Measurements from ENCODE around the gene SLC23A1.
"Not testable (repeated sequence)": the region's sequence is repeated elsewhere in the genome, so short reads cannot be mapped to it uniquely, and the experiment has no call there.

DNA sequence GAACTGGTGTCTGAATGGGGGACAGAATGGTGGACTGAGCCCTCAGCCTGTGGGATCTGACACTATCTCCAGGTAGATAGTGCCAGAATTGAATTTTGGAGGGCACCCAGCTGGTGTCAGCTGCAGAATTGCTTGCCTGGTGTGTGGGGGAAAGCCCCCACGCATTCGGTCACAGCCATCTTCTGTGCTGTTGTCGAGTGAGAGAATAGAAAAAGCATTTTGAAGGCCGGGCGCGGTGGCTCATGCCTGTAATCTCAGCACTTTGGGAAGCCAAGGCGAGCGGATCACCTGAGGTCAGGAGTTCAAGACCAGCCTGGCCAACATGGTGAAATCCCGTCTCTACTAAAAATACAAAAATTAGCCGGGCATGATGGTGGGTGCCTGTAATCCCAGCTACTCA is 3.9 kb upstream of the SLC23A1 start:
- not testable (repeated sequence) for TF ChIP-seq CTCF (IDR thresholded peaks at IDR 0.05; ENCODE audit: low read depth, low read length, poor library complexity, severe bottlenecking); EZH2phosphoT487 (IDR thresholded peaks at IDR 0.05; ENCODE audit: borderline replicate concordance, low read length)

All from DOHH2 (cell line).